ENCODE measurements around the gene CBLN1. TPM values are rescaled to one million over a fixed set of nuclear protein-coding genes. Genes with fewer than 3 reads are reported as not detected.

Gene CBLN1
- total RNA-seq, result not detected

DNA sequence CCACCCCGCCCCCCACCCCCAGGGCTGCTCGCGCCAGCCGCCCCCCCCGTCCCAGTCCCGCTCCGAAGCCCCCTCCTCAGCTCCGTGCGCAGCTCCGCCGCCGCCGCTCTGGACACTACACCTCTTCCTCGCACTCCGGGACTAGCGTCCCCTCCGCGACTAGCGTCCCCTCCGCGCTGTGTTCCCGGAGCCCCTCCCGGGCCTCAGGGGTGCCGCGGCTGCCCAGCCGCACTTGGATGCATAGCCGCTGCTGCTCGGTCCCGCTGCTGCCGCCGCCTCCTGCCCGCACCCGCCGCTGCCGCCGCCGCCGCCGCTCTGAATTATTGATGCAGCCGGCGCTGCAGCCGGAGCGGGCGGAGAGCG is at the start of gene CBLN1:
Gene CBLN1, minus strand, starts transcription at position 359 of the 363 bp plus-strand sequence. CDS start 373 bp downstream, outside the sequence.
- no peaks in the 10 kb centered on the region for H3K9me3 Mint-ChIP-seq
- H3K27me3 Mint-ChIP-seq, result peaks cover 46 to 65% of the 10 kb centered on the region in 2 donors
- H3K27ac Mint-ChIP-seq, result no peak within 1 kb of the TSS
- DNase-seq (ENCODE audit: low spot score), result no peak
- H3K4me3 Mint-ChIP-seq, result peak within 1 kb of the TSS; percentile 59
- H3K4me1 Mint-ChIP-seq (ENCODE audit: low read depth in 2 of 2), result peaks cover 0 to 5% of the 10 kb centered on the region in 2 donors
- peaks cover 6% of the 10 kb centered on the region for H3K36me3 Mint-ChIP-seq
- no peak for ATAC-seq

DNA sequence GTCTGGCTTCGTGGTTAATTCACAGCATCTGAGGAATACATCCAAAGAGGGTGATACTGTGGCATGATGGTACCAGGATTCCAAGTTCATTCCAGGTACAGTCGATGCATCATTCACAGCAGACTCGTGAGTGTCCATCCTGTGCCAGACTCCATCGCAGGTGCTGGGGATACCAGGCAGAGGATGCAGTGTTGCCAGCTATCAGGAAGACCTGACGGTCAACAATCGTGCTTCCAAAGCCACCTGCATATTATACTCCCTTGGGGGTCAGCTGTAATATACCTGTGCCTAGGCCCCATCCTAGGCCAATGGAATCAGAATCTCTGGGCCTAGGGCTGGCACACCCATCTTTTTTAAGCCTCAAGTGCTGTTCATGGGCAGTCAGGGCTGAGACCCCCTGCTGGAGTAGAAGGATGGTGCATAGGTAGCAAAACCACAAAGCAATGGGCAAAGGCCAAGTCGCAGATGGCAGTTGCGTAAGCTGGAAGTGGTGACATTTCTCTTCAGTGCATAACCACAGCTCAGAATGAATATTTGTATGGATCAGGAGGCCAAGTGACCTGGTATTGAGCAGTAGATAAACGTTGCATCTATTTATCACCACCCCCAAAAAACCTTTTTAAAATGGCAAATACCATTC is 49.0 kb upstream of the CBLN1 start:
- Mint-ChIP-seq H3K4me3 (no peak overlapping the region), H3K4me1 (ENCODE audit: low read depth in 2 of 2) (no peaks in the 10 kb centered on the region)

DNA sequence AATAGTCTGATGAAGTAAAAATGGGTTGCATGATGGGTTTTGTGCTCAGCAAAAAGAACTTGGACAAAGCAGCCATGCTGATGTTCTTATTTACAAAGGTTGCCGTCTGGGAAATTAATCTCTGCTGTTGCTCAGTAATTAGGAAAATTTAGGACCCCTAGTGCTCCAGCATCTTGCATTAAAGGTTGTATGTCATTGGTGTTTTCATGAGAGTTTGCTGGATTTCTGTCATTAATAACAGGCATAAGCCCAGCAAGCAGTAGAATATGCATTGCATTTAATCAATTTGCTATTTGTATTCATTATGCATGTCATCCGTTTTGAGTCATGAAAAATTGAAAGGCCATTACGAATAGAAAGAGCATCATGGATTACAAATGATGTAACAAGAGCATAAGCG is 46.7 kb upstream of the CBLN1 start:
- Mint-ChIP-seq H3K4me3 (no peak overlapping the region), H3K27ac (no peak overlapping the region), H3K9me3 (no peaks in the 10 kb centered on the region), H3K4me1 (ENCODE audit: low read depth in 2 of 2) (no peaks in the 10 kb centered on the region), H3K27me3 (no peaks in the 10 kb centered on the region), H3K36me3 (no peaks in the 10 kb centered on the region)
- no peak for DNase-seq (ENCODE audit: low spot score)
- ATAC-seq, result no peak

More for the DNA sequence above, 49.0 kb upstream of the CBLN1 start:
- DNase-seq (ENCODE audit: low spot score) (no peak), ATAC-seq (no peak)
- no peak overlapping the region for H3K27ac Mint-ChIP-seq
- H3K27me3 Mint-ChIP-seq, result peaks cover 0 to 1% of the 10 kb centered on the region in 2 donors
- no peaks in the 10 kb centered on the region for H3K9me3 Mint-ChIP-seq
- no peaks in the 10 kb centered on the region for H3K36me3 Mint-ChIP-seq

DNA sequence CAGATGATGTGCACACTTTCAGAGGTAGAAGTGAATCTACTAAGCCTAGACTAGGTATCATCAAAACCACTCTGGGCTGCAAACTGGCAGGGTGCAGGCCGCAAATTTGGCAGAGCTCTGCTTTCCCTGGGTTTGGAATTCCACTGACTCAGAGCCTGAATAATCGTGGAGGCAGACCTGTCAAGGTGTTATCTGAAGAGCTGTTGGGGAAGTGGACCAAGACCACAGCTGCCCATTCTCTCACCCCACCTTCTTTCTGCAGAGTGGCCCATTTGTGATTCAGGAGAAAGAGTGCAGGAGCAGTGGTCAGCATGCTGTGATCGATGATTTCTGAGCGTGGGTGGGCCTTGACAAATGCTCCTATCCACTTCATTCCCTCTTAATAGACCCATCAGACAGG is 45.8 kb upstream of the CBLN1 start:
- Mint-ChIP-seq H3K4me3 (no peak overlapping the region), H3K27me3 (no peaks in the 10 kb centered on the region), H3K9me3 (no peaks in the 10 kb centered on the region), H3K4me1 (ENCODE audit: low read depth in 2 of 2) (no peaks in the 10 kb centered on the region), H3K27ac (no peak overlapping the region), H3K36me3 (no peaks in the 10 kb centered on the region)
- DNase-seq (ENCODE audit: low spot score), result no peak
- ATAC-seq, result no peak

DNA sequence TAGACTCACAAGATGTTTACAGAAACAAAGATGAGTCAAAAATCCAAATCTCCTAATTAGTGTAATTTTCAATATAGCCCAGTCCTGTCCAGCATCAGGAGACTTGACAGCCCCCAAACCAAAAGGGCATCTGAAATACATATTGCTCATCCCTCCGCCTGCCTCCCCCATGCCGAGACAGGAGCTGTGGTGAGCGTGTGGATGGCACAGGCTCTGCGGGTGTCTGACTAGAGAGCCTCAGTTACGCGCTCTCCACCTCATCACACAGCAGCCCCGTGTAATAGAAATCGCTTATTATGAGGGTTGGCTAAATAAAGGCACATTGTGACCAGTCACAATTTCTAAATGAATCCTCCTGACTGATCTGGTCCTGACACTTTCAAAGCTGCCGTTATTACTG is 43.1 kb upstream of the CBLN1 start:
- no peak overlapping the region for H3K4me3 Mint-ChIP-seq
- peaks cover 7% of the 10 kb centered on the region for H3K9me3 Mint-ChIP-seq
- H3K4me1 Mint-ChIP-seq (ENCODE audit: low read depth in 2 of 2), result no peaks in the 10 kb centered on the region
- H3K27me3 Mint-ChIP-seq, result peaks cover 4 to 9% of the 10 kb centered on the region in 2 donors
- ATAC-seq, result no peak
- H3K27ac Mint-ChIP-seq, result no peak overlapping the region
- no peak for DNase-seq (ENCODE audit: low spot score)
- H3K36me3 Mint-ChIP-seq, result no peaks in the 10 kb centered on the region

- ATAC-seq (no peak), DNase-seq (ENCODE audit: low spot score) (no peak)
- H3K27ac Mint-ChIP-seq, result no peak overlapping the region
- H3K4me3 Mint-ChIP-seq, result no peak overlapping the region
- no peaks in the 10 kb centered on the region for H3K36me3 Mint-ChIP-seq
- peaks cover 9 to 18% of the 10 kb centered on the region in 2 donors for H3K27me3 Mint-ChIP-seq
- H3K4me1 Mint-ChIP-seq (ENCODE audit: low read depth in 2 of 2), result no peaks in the 10 kb centered on the region
- peaks cover 5% of the 10 kb centered on the region for H3K9me3 Mint-ChIP-seq
These were observed 34.0 kb upstream of the CBLN1 start for GRCh38 chr16:49315602-49316001.

GRCh38 chr16:49312389-49312985 is 30.8 kb upstream of the CBLN1 start:
- Mint-ChIP-seq H3K9me3 (no peaks in the 10 kb centered on the region), H3K27me3 (peaks cover 12 to 14% of the 10 kb centered on the region in 2 donors), H3K36me3 (no peaks in the 10 kb centered on the region), H3K27ac (no peak overlapping the region), H3K4me1 (ENCODE audit: low read depth in 2 of 2) (no peaks in the 10 kb centered on the region), H3K4me3 (no peak overlapping the region)
- DNase-seq (ENCODE audit: low spot score) (no peak), ATAC-seq (no peak)

GRCh38 chr16:49311823-49312222 is 30.2 kb upstream of the CBLN1 start:
- DNase-seq (ENCODE audit: low spot score) (no peak), ATAC-seq (no peak)
- Mint-ChIP-seq H3K27ac (no peak overlapping the region), H3K4me1 (ENCODE audit: low read depth in 2 of 2) (no peaks in the 10 kb centered on the region), H3K4me3 (no peak overlapping the region), H3K36me3 (no peaks in the 10 kb centered on the region), H3K9me3 (no peaks in the 10 kb centered on the region), H3K27me3 (peaks cover 16 to 18% of the 10 kb centered on the region in 2 donors)

DNA sequence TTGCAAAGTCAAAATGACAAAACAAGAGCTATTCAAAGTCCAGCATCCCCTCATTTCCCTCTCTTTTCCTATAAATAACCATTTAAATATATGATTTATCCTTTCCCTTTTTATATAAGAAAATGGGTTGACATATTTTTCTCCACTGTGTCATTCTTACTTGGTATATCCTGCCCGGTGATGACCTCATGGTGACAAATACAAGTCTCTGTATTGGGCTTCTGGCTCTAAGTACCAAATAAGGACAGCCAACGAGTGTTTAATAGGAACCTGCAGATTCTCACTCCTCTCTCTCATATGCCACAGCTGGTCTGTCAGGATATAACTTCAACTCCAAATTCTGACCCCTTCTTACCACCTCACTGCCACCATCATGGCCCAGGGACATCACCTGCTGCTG is 25.5 kb upstream of the CBLN1 start:
- no peaks in the 10 kb centered on the region for H3K36me3 Mint-ChIP-seq
- peaks cover 2% of the 10 kb centered on the region for H3K9me3 Mint-ChIP-seq
- H3K27ac Mint-ChIP-seq, result no peak overlapping the region
- H3K27me3 Mint-ChIP-seq, result peaks cover 23 to 55% of the 10 kb centered on the region in 2 donors
- H3K4me1 Mint-ChIP-seq (ENCODE audit: low read depth in 2 of 2), result no peaks in the 10 kb centered on the region
- ATAC-seq (no peak), DNase-seq (ENCODE audit: low spot score) (no peak)
- H3K4me3 Mint-ChIP-seq, result no peak overlapping the region

- Mint-ChIP-seq H3K9me3 (peaks cover 2% of the 10 kb centered on the region), H3K27me3 (peaks cover 21 to 55% of the 10 kb centered on the region in 2 donors), H3K4me1 (ENCODE audit: low read depth in 2 of 2) (no peaks in the 10 kb centered on the region), H3K4me3 (no peak overlapping the region), H3K36me3 (no peaks in the 10 kb centered on the region), H3K27ac (no peak overlapping the region)
- DNase-seq (ENCODE audit: low spot score) (no peak), ATAC-seq (no peak)
These were observed 23.8 kb upstream of the CBLN1 start for GRCh38 chr16:49305406-49305805.

DNA sequence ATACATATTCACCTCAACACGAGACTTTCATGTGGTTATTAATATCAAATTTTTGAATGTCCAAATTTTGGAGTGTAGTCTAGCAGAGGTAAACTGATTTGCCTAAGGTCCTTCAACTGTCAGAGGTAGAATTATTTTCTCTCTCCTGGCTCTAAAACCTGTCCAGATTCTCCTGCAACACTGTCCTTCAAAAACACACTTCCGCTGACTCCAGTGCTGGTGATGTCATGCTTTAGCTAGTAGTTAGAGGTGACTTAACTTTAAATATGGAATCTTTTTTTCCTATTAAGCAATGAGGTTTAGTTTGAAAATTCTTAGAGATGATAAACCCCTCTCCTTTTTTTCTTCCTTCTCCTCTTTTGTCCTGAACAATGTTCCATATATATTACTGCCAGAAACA is 10.8 kb upstream of the CBLN1 start:
- Mint-ChIP-seq H3K27ac (no peak overlapping the region), H3K4me3 (no peak overlapping the region), H3K9me3 (peaks cover 3% of the 10 kb centered on the region), H3K27me3 (peaks cover 14% of the 10 kb centered on the region in 2 donors), H3K36me3 (no peaks in the 10 kb centered on the region), H3K4me1 (ENCODE audit: low read depth in 2 of 2) (no peaks in the 10 kb centered on the region)
- DNase-seq (ENCODE audit: low spot score) (no peak), ATAC-seq (no peak)

- no peak overlapping the region for H3K4me3 Mint-ChIP-seq
- DNase-seq (ENCODE audit: low spot score), result no peak
- no peak overlapping the region for H3K27ac Mint-ChIP-seq
- H3K4me1 Mint-ChIP-seq (ENCODE audit: low read depth in 2 of 2), result peaks cover 0 to 4% of the 10 kb centered on the region in 2 donors
- H3K9me3 Mint-ChIP-seq, result no peaks in the 10 kb centered on the region
- peaks cover 5% of the 10 kb centered on the region for H3K36me3 Mint-ChIP-seq
- H3K27me3 Mint-ChIP-seq, result peaks cover 24 to 36% of the 10 kb centered on the region in 2 donors
- no peak for ATAC-seq
These were observed 5.9 kb upstream of the CBLN1 start for GRCh38 chr16:49287572-49287971.

GRCh38 chr16:49284962-49285361 is 3.3 kb upstream of the CBLN1 start:
- ATAC-seq, result no peak

GRCh38 chr16:49283376-49284049 is 1.9 kb upstream of the CBLN1 start:
- Mint-ChIP-seq H3K27me3 (peaks cover 37 to 55% of the 10 kb centered on the region in 2 donors), H3K4me1 (ENCODE audit: low read depth in 2 of 2) (peaks cover 0 to 5% of the 10 kb centered on the region in 2 donors), H3K4me3 (no peak overlapping the region), H3K27ac (no peak overlapping the region), H3K36me3 (peaks cover 6% of the 10 kb centered on the region), H3K9me3 (no peaks in the 10 kb centered on the region)
- DNase-seq (ENCODE audit: low spot score) (no peak), ATAC-seq (no peak)

More at GRCh38 chr16:49284962-49285361, 3.3 kb upstream of the CBLN1 start:
- Mint-ChIP-seq H3K27me3 (peaks cover 25 to 40% of the 10 kb centered on the region in 2 donors), H3K36me3 (peaks cover 6% of the 10 kb centered on the region), H3K27ac (no peak overlapping the region), H3K4me1 (ENCODE audit: low read depth in 2 of 2) (peaks cover 0 to 5% of the 10 kb centered on the region in 2 donors), H3K9me3 (no peaks in the 10 kb centered on the region), H3K4me3 (no peak overlapping the region)
- no peak for DNase-seq (ENCODE audit: low spot score)

All from natural killer cell treated with Interleukin-12 subunit alpha and Interleukin-12 subunit beta and Interleukin-15 and Interleukin-18, amount 100 ng/mL, for 72 hours (primary cell).